Testis (tissue), 3 donors: ENCODE data around the gene GPHN. TPM values are rescaled to one million over a fixed set of nuclear protein-coding genes. Genes with fewer than 3 reads are reported as not detected.

ENCODE experiments used
- DNase-seq: peaks from one replicate; pipeline ENCODE4 v3.0.0-alpha.2; 2019
- H3K27ac ChIP-seq, 2 donors: fragments of 200-600 bp; sonication (generic); one replicate each; pipeline ENCODE4 v1.5.1; 2019
- H3K27me3 ChIP-seq: fragments of 200-600 bp; sonication (generic); one replicate; pipeline ENCODE4 v1.5.1; 2019
- H3K36me3 ChIP-seq: fragments of 200-600 bp; sonication (generic); one replicate; pipeline ENCODE4 v1.5.1; 2017; ENCODE audit warnings: low read depth; ENCODE audit errors: missing control alignments
- H3K4me1 ChIP-seq: fragments of 200-600 bp; sonication (generic); one replicate; pipeline ENCODE4 v1.5.1; 2019
- H3K4me3 ChIP-seq, 2 donors: fragments of 200-600 bp; sonication (generic); one replicate each; pipeline ENCODE4 v1.5.1; 2017 to 2019
- H3K9me3 ChIP-seq: fragments of 200-600 bp; sonication (generic); one replicate; pipeline ENCODE4 v1.5.1; 2017
- CTCF ChIP-seq, 3 experiments: fragments of 450-650 bp in 2 of 3; fragments of 200-600 bp in 1 of 3; sonication (generic) in 1 of 3; IDR thresholded peaks; one replicate each; pipeline ENCODE4 v1.5.1; 2016 to 2019; ENCODE audit warnings: antibody characterized with exemption in 3 of 3, mild to moderate bottlenecking in 2 of 3, moderate library complexity in 1 of 3
- POLR2A ChIP-seq: fragments of 450-650 bp; IDR thresholded peaks from one replicate; pipeline ENCODE4 v1.6.1; 2017; ENCODE audit warnings: antibody characterized with exemption, mild to moderate bottlenecking, moderate library complexity
- WGBS, 2 donors: methylation state at CpG; one replicate each; pipeline ENCODE4 v1.1.5; 2018; 5-methylcytosine and 5-hydroxymethylcytosine counted together
- intact Hi-C: fragments of 100-400 bp; cut with DNase I; formaldehyde crosslinking; loops from one replicate; pipeline ENCODE4 v1.15.1; 2023; ENCODE audit warnings: low total_unique reads
- polyA plus RNA-seq: library from polyadenylated mRNA; stranded (reverse); fragments of 350-450 nt; fragmentation: Illumina TruSeq; extraction: RNeasy Lipid Tissue Mini Kit (QIAGEN cat#74804); gene quantifications from one replicate; pipeline ENCODE4 v1.2.3, GENCODE V29; 2014; ENCODE audit warnings: low read depth, low replicate concordance; ENCODE audit not compliant: insufficient read depth
- total RNA-seq, 2 donors: library from RNA; depleted of rRNA; stranded (reverse); fragments of >200 nt; gene quantifications; one replicate each; pipeline ENCODE4 v1.2.3, GENCODE V29; 2016

The GPHN gene
- total and polyA plus RNA-seq, 3 donors from 2014 or later, result 14.2 to 26.5 (median 25.4) TPM

- 86 to 91% methylated on average over 2 of the region's 2 CpGs for WGBS, 2 donors
- Histone ChIP-seq H3K4me3 (no peak overlapping the region), H3K27me3 (no peaks in the 10 kb centered on the region), H3K36me3 (no peaks in the 10 kb centered on the region), H3K4me1 (peaks cover 10% of the 10 kb centered on the region), H3K9me3 (no peaks in the 10 kb centered on the region), H3K27ac (no peak overlapping the region)
- no peak for DNase-seq
- intact Hi-C loops, result no loop called here
- no peak for TF ChIP-seq CTCF (IDR thresholded peaks at IDR 0.05)
- TF ChIP-seq POLR2A, result no peak
Observed at GRCh38 chr14:66514213-66514612, 6.3 kb downstream of the GPHN start.

- no peak overlapping the region for H3K27ac ChIP-seq
- intact Hi-C loops, result no loop called here
- no peak for DNase-seq
- H3K27me3 ChIP-seq, result no peaks in the 10 kb centered on the region
- 93 to 95% methylated on average over 9 of the region's 9 CpGs for whole genome bisulfite sequencing, 2 donors
- no peaks in the 10 kb centered on the region for H3K36me3 ChIP-seq
- TF ChIP-seq POLR2A, result no peak
- no peak for TF ChIP-seq CTCF (IDR thresholded peaks at IDR 0.05)
- H3K9me3 ChIP-seq, result no peaks in the 10 kb centered on the region
- no peak overlapping the region for H3K4me3 ChIP-seq
- no peaks in the 10 kb centered on the region for H3K4me1 ChIP-seq
Observed at GRCh38 chr14:66530526-66530925, 22.6 kb downstream of the GPHN start.

GRCh38 chr14:66539034-66539433, 31.1 kb downstream of the GPHN start:
- intact Hi-C loops, result no loop called here
- Histone ChIP-seq H3K36me3 (no peaks in the 10 kb centered on the region), H3K27ac (no peak overlapping the region), H3K4me3 (no peak overlapping the region), H3K9me3 (no peaks in the 10 kb centered on the region), H3K27me3 (no peaks in the 10 kb centered on the region), H3K4me1 (no peaks in the 10 kb centered on the region)
- no peak for DNase-seq
- 77 to 78% methylated on average over 3 of the region's 3 CpGs for WGBS, 2 donors
- TF ChIP-seq CTCF (IDR thresholded peaks at IDR 0.05) (no peak), POLR2A (no peak)

- no peaks in the 10 kb centered on the region for H3K9me3 ChIP-seq
- no peak overlapping the region for H3K27ac ChIP-seq
- no peak overlapping the region for H3K4me3 ChIP-seq
- no peak for DNase-seq
- H3K27me3 ChIP-seq, result no peaks in the 10 kb centered on the region
- H3K36me3 ChIP-seq, result no peaks in the 10 kb centered on the region
- intact Hi-C loops, result no loop called here
- WGBS, 2 donors, result 43 to 45% methylated on average over 1 of the region's 1 CpG
- no peak for TF ChIP-seq CTCF (IDR thresholded peaks at IDR 0.05)
- TF ChIP-seq POLR2A, result no peak
- no peaks in the 10 kb centered on the region for H3K4me1 ChIP-seq
Observed at GRCh38 chr14:66540038-66540437, 32.1 kb downstream of the GPHN start.

GRCh38 chr14:66541627-66542026, 33.7 kb downstream of the GPHN start:
- 88 to 89% methylated on average over 3 of the region's 3 CpGs for WGBS, 2 donors
- H3K36me3 ChIP-seq, result no peaks in the 10 kb centered on the region
- TF ChIP-seq POLR2A (no peak), CTCF (IDR thresholded peaks at IDR 0.05) (no peak)
- H3K27me3 ChIP-seq, result no peaks in the 10 kb centered on the region
- no peaks in the 10 kb centered on the region for H3K4me1 ChIP-seq
- intact Hi-C loops, result no loop called here
- H3K27ac ChIP-seq, result no peak overlapping the region
- H3K4me3 ChIP-seq, result no peak overlapping the region
- no peak for DNase-seq
- H3K9me3 ChIP-seq, result no peaks in the 10 kb centered on the region
